T-helper 17 cell (primary cell): Measurements from ENCODE around the gene SCN9A. TPM values are rescaled to one million over a fixed set of nuclear protein-coding genes. Genes with fewer than 3 reads are reported as not detected.
A peak's percentile ranks its signal among the peaks of the same experiment; 100 is the strongest.
"Not testable (repeated sequence)": the region's sequence is repeated elsewhere in the genome, so short reads cannot be mapped to it uniquely, and the experiment has no call there.

ENCODE experiments used
- ATAC-seq: fragments of 150-1000 bp; cut with Tn5 transposase; 2 replicates; pipeline ENCODE4 v1.10.0; 2021; ENCODE audit warnings: mild to moderate bottlenecking, moderate library complexity
- DNase-seq, 3 donors: peaks; one replicate each; pipeline versions ENCODE4 v3.0.0 to v3.0.0-alpha.2; 2020 to 2021
- H3K9me3 ChIP-seq: one replicate; pipeline ENCODE4 v1.7.0; 2013; ENCODE audit warnings: low read length, mild to moderate bottlenecking; ENCODE audit not compliant: control insufficient read depth, poor library complexity, severe bottlenecking
- H3K27ac Mint-ChIP-seq: one replicate; pipeline ENCODE4 v1.8.0; 2022; ENCODE audit warnings: mild to moderate bottlenecking, moderate library complexity, mixed read lengths
- H3K27me3 Mint-ChIP-seq: one replicate; pipeline ENCODE4 v1.8.0; 2022; ENCODE audit warnings: mixed read lengths
- H3K36me3 Mint-ChIP-seq: one replicate; pipeline ENCODE4 v1.8.0; 2022; ENCODE audit warnings: low read depth, mixed read lengths
- H3K4me1 Mint-ChIP-seq: one replicate; pipeline ENCODE4 v1.8.0; 2022; ENCODE audit warnings: mild to moderate bottlenecking, mixed read lengths
- H3K4me3 Mint-ChIP-seq: one replicate; pipeline ENCODE4 v1.8.0; 2022; ENCODE audit warnings: mild to moderate bottlenecking, moderate library complexity, mixed read lengths
- total RNA-seq, 4 donors: library from RNA in 2 of 4; stranded (reverse) in 2 of 4; gene quantifications; one replicate each; pipeline ENCODE4 v1.2.3 and lab custom pipeline; 2022 to 2026

Gene SCN9A
- total RNA-seq = under 1 TPM in 1 of 2 donors, not detected in 1; 0.21 TPM
- total RNA-seq (lab: John Stamatoyannopoulos, UW) = 0.08 to 0.35 reads per million in 2 donors

DNA sequence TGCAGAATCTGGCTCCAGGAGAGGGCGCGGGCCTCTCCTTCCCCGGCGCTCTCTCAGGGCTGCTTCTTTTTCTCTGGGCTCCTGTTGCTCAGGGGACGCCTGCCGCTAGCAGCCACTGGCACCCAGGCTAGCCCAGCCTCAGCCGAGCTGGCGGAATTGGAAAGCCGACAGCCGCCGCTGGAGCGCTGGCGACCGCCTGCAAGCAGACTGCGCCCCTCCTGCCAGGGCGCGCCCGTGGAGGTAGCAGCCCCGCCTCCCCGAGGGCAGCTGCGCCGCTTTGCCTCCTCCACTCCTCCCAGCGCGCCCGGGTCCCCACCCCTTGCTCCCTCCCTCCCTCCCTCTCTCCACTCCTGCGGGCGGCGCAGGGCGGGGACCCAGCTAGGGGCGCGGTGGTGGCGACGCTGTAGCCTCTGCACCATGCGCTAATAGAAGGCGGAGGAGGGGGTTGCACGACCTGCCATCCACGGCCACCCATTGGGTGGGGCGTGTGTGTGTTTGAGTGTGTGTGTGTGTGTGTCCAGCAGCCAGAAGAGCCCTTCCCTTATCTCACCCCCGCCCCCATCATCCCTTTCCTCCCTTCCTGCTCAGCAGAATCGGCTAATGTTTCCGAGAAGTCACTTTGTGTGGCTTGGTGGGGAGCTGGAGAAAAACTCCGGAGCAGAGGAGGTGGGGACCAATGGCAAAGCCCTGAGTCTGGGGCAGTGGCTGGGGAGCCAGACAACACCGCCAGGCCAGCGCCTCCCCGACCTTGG, at the start of gene SCN9A:
SCN9A (minus strand) TSS at position 209 of the 752 bp plus-strand sequence. CDS start 64,188 bp downstream, outside the sequence.
- peaks cover 31% of the 10 kb centered on the region for H3K27me3 Mint-ChIP-seq
- peak; percentile 48 for ATAC-seq
- H3K27ac Mint-ChIP-seq = no peak within 1 kb of the TSS

DNA sequence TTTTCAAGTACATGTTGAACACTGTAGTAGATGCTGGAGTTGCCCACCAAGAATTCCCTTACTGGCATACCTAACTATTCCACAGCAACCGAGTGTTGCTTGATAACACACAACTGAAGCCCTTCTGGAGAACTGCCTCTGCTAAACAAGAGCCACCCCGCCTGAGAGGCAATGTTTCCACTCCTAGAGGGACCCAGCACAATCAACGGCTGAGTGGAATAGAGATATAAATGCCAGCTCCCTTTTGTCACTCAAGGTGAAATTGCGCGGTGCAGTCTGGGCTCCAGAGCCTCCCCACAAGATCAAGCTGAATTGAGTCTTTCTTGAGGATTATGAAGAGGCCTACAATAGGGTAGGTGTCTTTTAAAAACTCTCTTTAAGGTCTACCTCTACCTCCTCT, 49.1 kb upstream of the SCN9A start:
- no peaks in the 10 kb centered on the region for H3K4me1 Mint-ChIP-seq
- DNase-seq = no peak
- H3K27me3 Mint-ChIP-seq = no peaks in the 10 kb centered on the region
- H3K36me3 Mint-ChIP-seq = no peaks in the 10 kb centered on the region
- no peaks in the 10 kb centered on the region for H3K9me3 ChIP-seq
- no peak overlapping the region for H3K4me3 Mint-ChIP-seq
- no peak overlapping the region for H3K27ac Mint-ChIP-seq
- ATAC-seq = no peak

More for the DNA sequence above, at the start of gene SCN9A:
- Mint-ChIP-seq H3K36me3 (no peaks in the 10 kb centered on the region), H3K4me1 (peaks cover 9% of the 10 kb centered on the region), H3K4me3 (peak within 1 kb of the TSS; percentile 76)
- no peaks in the 10 kb centered on the region for H3K9me3 ChIP-seq
- DNase-seq = no peak

DNA sequence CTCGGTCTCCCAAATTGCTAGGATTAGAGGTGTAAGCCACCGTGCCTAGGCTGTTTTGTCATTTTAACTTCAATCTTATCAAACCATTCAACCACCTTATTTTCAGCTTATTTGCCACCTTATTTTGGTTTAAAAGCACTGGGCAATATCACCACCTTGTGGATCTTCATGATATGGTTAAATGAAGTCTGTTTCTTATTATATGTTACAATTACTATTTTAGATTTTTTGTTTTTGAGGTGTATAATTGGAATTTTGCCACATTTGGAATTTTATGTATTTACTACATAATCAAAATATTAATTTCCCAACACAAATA, 43.8 kb upstream of the SCN9A start:
- ATAC-seq = no peak
- H3K9me3 ChIP-seq = no peaks in the 10 kb centered on the region
- H3K4me1 Mint-ChIP-seq = no peaks in the 10 kb centered on the region
- H3K27ac Mint-ChIP-seq = no peak overlapping the region
- H3K4me3 Mint-ChIP-seq = no peak overlapping the region
- no peaks in the 10 kb centered on the region for H3K27me3 Mint-ChIP-seq
- H3K36me3 Mint-ChIP-seq = no peaks in the 10 kb centered on the region
- no peak for DNase-seq

DNA sequence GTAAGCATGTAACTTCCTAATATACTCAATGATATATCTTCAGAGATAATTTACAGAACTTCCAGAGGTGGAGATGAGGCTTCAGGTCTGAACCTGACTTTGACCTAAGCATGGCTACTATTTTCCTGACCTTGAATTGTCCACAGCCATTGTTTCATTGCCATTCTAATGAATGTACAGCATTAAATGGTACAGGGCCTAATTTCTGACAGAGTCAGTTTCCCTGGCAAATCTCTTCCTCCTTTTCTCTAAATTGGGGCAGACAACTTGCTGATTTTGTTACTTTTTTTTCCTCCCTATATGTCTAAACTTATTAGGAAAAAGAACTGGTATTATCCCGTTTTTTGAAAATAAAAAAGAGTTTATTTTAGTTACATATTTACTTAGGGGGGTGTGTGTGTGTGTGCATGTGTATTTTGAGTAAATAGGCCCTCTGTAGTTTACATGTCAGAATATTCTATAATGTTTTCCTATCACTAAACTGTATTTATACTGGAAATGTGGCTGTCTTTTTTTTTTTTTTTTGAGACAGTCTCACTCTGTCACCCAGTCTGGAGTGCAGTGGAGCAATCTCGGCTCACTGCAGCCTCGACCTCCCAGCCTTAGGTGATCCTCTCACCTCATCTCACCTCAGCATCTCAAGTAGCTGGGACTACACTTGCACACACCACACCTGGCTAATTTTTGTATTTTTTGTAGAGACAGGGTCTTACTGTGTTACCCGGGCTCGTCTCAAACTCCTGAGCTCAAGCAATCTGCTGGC, 43.3 kb upstream of the SCN9A start:
- ATAC-seq = no peak
- Mint-ChIP-seq H3K4me3 (no peak overlapping the region), H3K27me3 (no peaks in the 10 kb centered on the region), H3K27ac (no peak overlapping the region), H3K36me3 (no peaks in the 10 kb centered on the region), H3K4me1 (no peaks in the 10 kb centered on the region)
- DNase-seq = no peak
- H3K9me3 ChIP-seq = no peaks in the 10 kb centered on the region

DNA sequence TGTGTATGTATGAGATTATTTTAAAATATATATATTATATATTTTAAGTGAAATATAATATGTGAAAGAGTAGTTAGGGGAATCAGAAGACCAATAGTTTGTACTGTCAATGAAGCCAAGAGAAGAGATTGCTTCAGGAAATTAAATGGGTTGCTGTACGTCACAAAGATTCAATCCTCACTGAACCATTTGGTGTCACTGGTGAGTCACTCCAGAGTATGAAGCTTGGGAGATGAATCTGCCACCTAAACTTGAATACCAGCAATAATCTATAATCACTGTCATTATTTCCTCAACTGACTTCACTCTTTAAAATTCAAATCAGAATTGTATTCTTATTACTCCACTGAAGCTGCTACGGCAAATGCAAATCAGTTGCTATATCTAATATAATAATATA, 41.9 kb upstream of the SCN9A start:
- H3K9me3 ChIP-seq = no peaks in the 10 kb centered on the region
- ATAC-seq = no peak
- no peak overlapping the region for H3K27ac Mint-ChIP-seq
- H3K4me1 Mint-ChIP-seq = no peaks in the 10 kb centered on the region
- no peak for DNase-seq
- no peaks in the 10 kb centered on the region for H3K36me3 Mint-ChIP-seq
- H3K27me3 Mint-ChIP-seq = no peaks in the 10 kb centered on the region
- no peak overlapping the region for H3K4me3 Mint-ChIP-seq

DNA sequence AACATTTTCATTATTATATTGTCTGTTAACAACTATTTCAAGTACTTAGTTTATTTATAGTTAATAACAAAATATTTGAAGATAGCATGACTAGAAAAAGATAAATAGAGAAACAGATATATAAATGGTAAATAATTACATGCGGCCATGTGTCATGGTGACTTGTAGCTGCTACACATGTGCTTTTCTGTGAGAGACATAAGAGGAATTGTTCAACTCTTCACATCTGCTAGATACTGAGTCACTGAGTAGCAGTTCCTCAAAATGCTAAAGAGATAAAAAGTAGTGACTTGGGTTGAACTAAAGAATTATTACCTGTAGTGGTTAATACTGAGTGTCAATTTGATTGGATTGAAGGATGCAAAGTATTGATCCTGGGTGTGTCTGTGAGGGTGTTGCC, 37.5 kb upstream of the SCN9A start:
- no peak overlapping the region for H3K4me3 Mint-ChIP-seq
- H3K4me1 Mint-ChIP-seq = no peaks in the 10 kb centered on the region
- H3K27ac Mint-ChIP-seq = no peak overlapping the region
- no peak for ATAC-seq
- H3K27me3 Mint-ChIP-seq = no peaks in the 10 kb centered on the region
- no peaks in the 10 kb centered on the region for H3K36me3 Mint-ChIP-seq
- H3K9me3 ChIP-seq = no peaks in the 10 kb centered on the region
- DNase-seq = no peak

DNA sequence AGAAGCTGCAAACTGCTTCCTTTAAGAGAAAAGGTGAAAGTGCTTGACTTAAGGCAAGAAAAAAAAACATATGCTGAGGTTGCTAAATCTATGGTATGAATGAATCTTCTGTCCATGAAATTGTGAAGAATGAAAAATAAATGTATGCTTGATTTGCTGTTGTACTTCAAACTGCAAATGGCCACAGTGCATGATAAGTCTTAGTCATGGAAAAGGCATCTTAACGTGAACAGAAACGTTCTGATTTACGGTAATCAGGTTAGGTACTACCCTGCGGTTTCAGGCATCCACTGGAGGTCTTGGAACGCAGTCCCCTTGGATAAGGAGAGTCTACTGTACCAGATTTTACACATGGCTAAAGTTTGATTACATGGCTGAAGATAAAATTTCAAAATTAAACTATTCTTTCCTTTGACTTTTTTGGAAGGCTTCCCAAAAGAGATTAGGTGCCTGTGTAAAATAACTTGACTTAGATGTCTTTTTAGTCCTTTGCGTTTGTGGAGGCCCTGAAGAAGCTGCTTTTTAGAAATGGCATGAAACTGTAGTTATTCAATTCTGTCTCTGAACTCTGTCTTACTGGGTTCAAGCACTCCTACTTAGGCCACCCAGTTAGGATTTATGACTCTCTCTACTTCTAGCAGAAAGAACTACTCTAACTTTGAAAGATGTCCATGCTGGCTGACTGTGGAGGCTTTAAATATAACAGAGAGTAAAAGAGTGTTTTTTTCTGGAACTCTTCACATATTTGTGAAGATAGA, 35.9 kb upstream of the SCN9A start:
- ATAC-seq (no peak), DNase-seq (no peak)
- no peak overlapping the region for H3K4me3 Mint-ChIP-seq
- no peaks in the 10 kb centered on the region for H3K4me1 Mint-ChIP-seq
- no peaks in the 10 kb centered on the region for H3K27me3 Mint-ChIP-seq
- no peaks in the 10 kb centered on the region for H3K36me3 Mint-ChIP-seq
- no peak overlapping the region for H3K27ac Mint-ChIP-seq
- H3K9me3 ChIP-seq = no peaks in the 10 kb centered on the region

DNA sequence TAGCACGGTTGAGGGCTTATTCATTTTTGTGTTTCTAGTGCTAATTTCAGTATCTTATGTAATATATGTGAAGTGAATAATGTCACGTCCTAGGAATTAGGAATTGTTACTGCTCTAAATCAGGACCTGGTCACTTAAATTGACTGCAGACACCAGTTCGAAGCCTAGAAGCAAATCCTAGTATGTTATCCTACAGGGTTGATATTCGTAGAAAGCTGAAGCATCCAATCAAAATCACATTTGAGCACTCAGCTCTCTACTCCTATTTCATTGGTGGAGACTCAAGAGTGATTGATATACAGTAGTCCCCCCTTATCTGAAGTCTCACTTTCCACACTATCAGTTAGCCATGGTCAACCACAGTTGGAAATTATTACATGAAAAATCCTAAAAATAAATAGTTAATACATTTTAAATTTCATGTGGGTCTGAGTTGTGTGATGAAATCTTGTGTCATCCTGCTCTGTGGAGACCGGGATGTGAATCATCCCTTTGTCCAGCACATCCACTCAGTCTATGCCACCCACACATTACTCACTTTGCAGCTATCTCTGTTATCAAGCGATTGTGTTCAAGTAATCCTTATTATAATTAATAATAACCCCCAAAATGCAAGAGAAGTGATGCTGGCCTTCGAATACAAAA, 35.2 kb upstream of the SCN9A start:
- DNase-seq (no peak), ATAC-seq (no peak)
- H3K9me3 ChIP-seq = no peaks in the 10 kb centered on the region
- Mint-ChIP-seq H3K27ac (no peak overlapping the region), H3K36me3 (no peaks in the 10 kb centered on the region), H3K4me3 (no peak overlapping the region), H3K27me3 (no peaks in the 10 kb centered on the region), H3K4me1 (no peaks in the 10 kb centered on the region)

DNA sequence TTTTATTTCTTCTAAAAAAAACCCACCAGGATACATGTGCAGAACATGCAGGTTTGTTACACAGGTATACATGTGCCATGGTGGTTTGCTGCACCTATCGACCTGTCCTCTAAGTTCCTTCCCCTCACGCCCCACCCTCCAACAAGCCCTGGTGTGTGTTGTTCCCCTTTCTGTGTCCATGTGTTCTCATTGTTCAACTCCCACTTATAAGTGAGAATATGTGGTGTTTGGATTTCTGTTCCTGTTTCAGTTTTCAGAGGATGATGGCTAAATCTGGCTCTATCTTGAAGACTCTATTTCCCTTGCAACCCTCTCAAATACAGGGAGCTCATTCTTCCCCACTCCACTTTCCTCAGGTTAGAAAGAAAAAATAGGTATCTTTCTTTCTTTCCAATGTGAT, 32.0 kb upstream of the SCN9A start:
- DNase-seq, H3K4me1 Mint-ChIP-seq, ATAC-seq, H3K36me3 Mint-ChIP-seq, H3K27ac Mint-ChIP-seq, H3K9me3 ChIP-seq, H3K4me3 Mint-ChIP-seq, H3K27me3 Mint-ChIP-seq: not testable (repeated sequence)

DNA sequence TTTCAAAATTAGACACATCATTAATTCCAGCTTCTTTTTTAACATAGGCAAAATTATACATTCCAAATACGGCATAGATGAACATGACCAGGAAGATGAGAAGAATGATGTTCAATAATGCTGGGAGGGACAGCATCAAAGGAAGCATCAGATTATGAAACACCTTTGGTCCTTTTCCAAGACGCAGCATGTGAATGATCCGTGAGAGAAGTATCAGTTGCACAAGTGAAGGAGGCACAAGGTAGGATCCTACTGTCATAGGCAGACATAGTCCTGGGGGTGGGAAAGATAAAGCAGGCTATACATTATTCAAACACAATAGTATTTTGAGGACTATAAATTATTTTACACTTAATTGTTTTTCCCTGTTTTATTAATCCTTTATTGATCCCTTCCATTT, 30.6 kb upstream of the SCN9A start:
- no peaks in the 10 kb centered on the region for H3K36me3 Mint-ChIP-seq
- H3K27me3 Mint-ChIP-seq = no peaks in the 10 kb centered on the region
- H3K4me3 Mint-ChIP-seq = no peak overlapping the region
- ATAC-seq (no peak), DNase-seq (no peak)
- no peaks in the 10 kb centered on the region for H3K9me3 ChIP-seq
- no peaks in the 10 kb centered on the region for H3K4me1 Mint-ChIP-seq
- no peak overlapping the region for H3K27ac Mint-ChIP-seq

DNA sequence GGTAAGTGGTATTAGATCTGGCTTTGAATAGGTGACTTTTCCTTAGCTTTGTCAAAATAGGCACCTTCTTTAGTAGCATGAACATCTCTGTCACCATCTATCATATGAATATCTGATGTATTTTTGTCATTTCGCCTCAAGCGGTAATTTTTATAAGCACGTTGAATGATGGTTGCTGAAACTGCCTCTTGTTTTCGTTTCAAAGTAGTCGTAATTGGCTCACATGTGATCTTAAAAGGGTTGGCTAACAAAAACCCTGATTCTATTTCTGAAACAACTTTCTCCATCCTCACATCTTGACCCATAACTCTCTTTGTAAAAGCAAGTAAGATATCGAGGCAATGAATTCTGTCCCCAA, 29.8 kb upstream of the SCN9A start:
- Mint-ChIP-seq H3K27ac (no peak overlapping the region), H3K27me3 (no peaks in the 10 kb centered on the region), H3K4me3 (no peak overlapping the region), H3K36me3 (no peaks in the 10 kb centered on the region), H3K4me1 (no peaks in the 10 kb centered on the region)
- ATAC-seq (no peak), DNase-seq (no peak)
- no peaks in the 10 kb centered on the region for H3K9me3 ChIP-seq

DNA sequence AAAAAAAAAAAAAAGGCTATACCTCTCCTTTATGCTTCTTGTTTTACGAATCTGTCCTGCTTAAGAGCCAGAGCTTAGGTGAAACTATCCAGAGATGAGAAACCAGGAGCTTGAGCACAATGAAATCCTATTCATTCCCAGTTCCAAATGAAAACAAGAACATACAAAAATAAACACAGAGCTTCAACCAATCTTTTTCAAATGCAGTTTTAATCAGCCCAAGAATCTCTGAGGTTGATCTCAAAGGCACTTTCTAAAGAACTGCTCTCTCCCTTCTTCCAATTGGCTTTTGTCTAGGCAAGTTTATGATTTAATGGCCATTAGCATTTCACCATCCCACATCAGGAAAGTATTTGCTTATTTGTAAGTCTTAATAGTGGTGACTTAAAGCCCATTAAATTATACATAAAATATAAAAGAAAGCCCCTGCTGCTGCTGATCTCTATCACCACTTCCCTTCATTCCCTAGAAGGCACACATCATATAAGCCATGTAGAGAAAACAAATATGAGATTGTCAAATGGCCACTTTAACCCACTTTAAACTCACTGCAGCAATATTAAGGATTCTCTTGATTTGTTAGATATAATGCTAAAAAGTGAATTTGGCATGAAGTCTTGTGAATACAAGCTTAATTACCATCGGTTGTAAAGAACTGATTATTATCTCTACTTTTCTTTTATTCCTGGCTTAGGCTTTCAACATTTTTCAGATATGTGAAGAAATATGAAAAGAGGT, 29.3 kb upstream of the SCN9A start:
- no peak overlapping the region for H3K4me3 Mint-ChIP-seq
- ATAC-seq (no peak), DNase-seq (no peak)
- H3K36me3 Mint-ChIP-seq = no peaks in the 10 kb centered on the region
- no peak overlapping the region for H3K27ac Mint-ChIP-seq
- no peaks in the 10 kb centered on the region for H3K27me3 Mint-ChIP-seq
- no peaks in the 10 kb centered on the region for H3K9me3 ChIP-seq
- H3K4me1 Mint-ChIP-seq = no peaks in the 10 kb centered on the region
